ENCODE data around the gene SCAF4. TPM values are rescaled to one million over a fixed set of nuclear protein-coding genes. Genes with fewer than 3 reads are reported as not detected.

The SCAF4 gene
- total RNA-seq, 1 experiment from 2014 or later = 41.9 TPM

- no peak for DNase-seq (ENCODE audit: unreplicated experiment)
- Mint-ChIP-seq H3K36me3 (ENCODE audit: insufficient read depth, unreplicated experiment) (no peaks in the 10 kb centered on the region), H3K27me3 (ENCODE audit: insufficient read depth, unreplicated experiment) (no peaks in the 10 kb centered on the region), H3K9me3 (ENCODE audit: unreplicated experiment) (no peaks in the 10 kb centered on the region), H3K4me1 (ENCODE audit: insufficient read depth, unreplicated experiment) (peaks cover 20% of the 10 kb centered on the region), H3K4me3 (ENCODE audit: unreplicated experiment) (no peak overlapping the region), H3K27ac (ENCODE audit: low read depth, unreplicated experiment) (no peak overlapping the region)
- ChIA-PET CTCF (no interaction called here), POLR2A (interaction anchor here (0.6 kb wide), 1 partner anchor 10 kb away, joined by 3 read pairs; no protein-coding TSS in a partner anchor)
- BruUV-seq (replicated peaks) = no TSS peak
- TF ChIP-seq CTCF (IDR thresholded peaks at IDR 0.05; ENCODE audit: unreplicated experiment) = no peak
- intact Hi-C loops (cut with micrococcal nuclease) = no loop called here
Observed at GRCh38 chr21:31728191-31728590, 3.7 kb downstream of the SCAF4 start.

GRCh38 chr21:31727181-31727580 lies 4.7 kb downstream of the SCAF4 start:
- CTCF ChIA-PET = no interaction called here
- BruUV-seq (replicated peaks) = no TSS peak
- H3K4me3 Mint-ChIP-seq (ENCODE audit: unreplicated experiment) = no peak overlapping the region

GRCh38 chr21:31726407-31726806 lies 5.5 kb downstream of the SCAF4 start:
- no peaks in the 10 kb centered on the region for H3K27me3 Mint-ChIP-seq (ENCODE audit: insufficient read depth, unreplicated experiment)

More at GRCh38 chr21:31727181-31727580, 4.7 kb downstream of the SCAF4 start:
- no peaks in the 10 kb centered on the region for H3K36me3 Mint-ChIP-seq (ENCODE audit: insufficient read depth, unreplicated experiment)
- TF ChIP-seq CTCF (IDR thresholded peaks at IDR 0.05; ENCODE audit: unreplicated experiment) = no peak
- H3K27ac Mint-ChIP-seq (ENCODE audit: low read depth, unreplicated experiment) = peak overlapping the region; percentile 46
- no peaks in the 10 kb centered on the region for H3K27me3 Mint-ChIP-seq (ENCODE audit: insufficient read depth, unreplicated experiment)
- POLR2A ChIA-PET = interaction anchor here (1.1 kb wide), 1 partner anchor 9 kb away, joined by 3 read pairs; no protein-coding TSS in a partner anchor
- intact Hi-C loops (cut with micrococcal nuclease) = no loop called here
- no peaks in the 10 kb centered on the region for H3K9me3 Mint-ChIP-seq (ENCODE audit: unreplicated experiment)
- no peak for DNase-seq (ENCODE audit: unreplicated experiment)
- peaks cover 20% of the 10 kb centered on the region for H3K4me1 Mint-ChIP-seq (ENCODE audit: insufficient read depth, unreplicated experiment)

GRCh38 chr21:31725202-31725839 lies 6.6 kb downstream of the SCAF4 start:
- ChIA-PET POLR2A (interaction anchor here (0.7 kb wide), 1 partner anchor 11 kb away, joined by 5 read pairs; no protein-coding TSS in a partner anchor), CTCF (no interaction called here)
- DNase-seq (ENCODE audit: unreplicated experiment) = no peak
- Mint-ChIP-seq H3K4me1 (ENCODE audit: insufficient read depth, unreplicated experiment) (peaks cover 31% of the 10 kb centered on the region), H3K36me3 (ENCODE audit: insufficient read depth, unreplicated experiment) (no peaks in the 10 kb centered on the region), H3K4me3 (ENCODE audit: unreplicated experiment) (no peak overlapping the region), H3K9me3 (ENCODE audit: unreplicated experiment) (no peaks in the 10 kb centered on the region), H3K27me3 (ENCODE audit: insufficient read depth, unreplicated experiment) (no peaks in the 10 kb centered on the region), H3K27ac (ENCODE audit: low read depth, unreplicated experiment) (no peak overlapping the region)
- no peak for TF ChIP-seq CTCF (IDR thresholded peaks at IDR 0.05; ENCODE audit: unreplicated experiment)
- intact Hi-C loops (cut with micrococcal nuclease) = no loop called here
- BruUV-seq (replicated peaks) = no TSS peak

More at GRCh38 chr21:31726407-31726806, 5.5 kb downstream of the SCAF4 start:
- H3K36me3 Mint-ChIP-seq (ENCODE audit: insufficient read depth, unreplicated experiment) = no peaks in the 10 kb centered on the region
- CTCF ChIA-PET = interaction anchor here (0.6 kb wide), 3 partner anchors 479 to 1888 kb away, joined by 3 to 4 read pairs (median 3); no protein-coding TSS in a partner anchor
- H3K27ac Mint-ChIP-seq (ENCODE audit: low read depth, unreplicated experiment) = no peak overlapping the region
- H3K4me1 Mint-ChIP-seq (ENCODE audit: insufficient read depth, unreplicated experiment) = peaks cover 20% of the 10 kb centered on the region
- H3K4me3 Mint-ChIP-seq (ENCODE audit: unreplicated experiment) = no peak overlapping the region
- intact Hi-C loops (cut with micrococcal nuclease) = no loop called here
- no peak for DNase-seq (ENCODE audit: unreplicated experiment)
- no peaks in the 10 kb centered on the region for H3K9me3 Mint-ChIP-seq (ENCODE audit: unreplicated experiment)
- no peak for TF ChIP-seq CTCF (IDR thresholded peaks at IDR 0.05; ENCODE audit: unreplicated experiment)
- no TSS peak for BruUV-seq (replicated peaks)
- POLR2A ChIA-PET = interaction anchor here (1.1 kb wide), 1 partner anchor 9 kb away, joined by 3 read pairs; no protein-coding TSS in a partner anchor
